ENCODE data around the gene CRACR2A.

CRACR2A gene

DNA sequence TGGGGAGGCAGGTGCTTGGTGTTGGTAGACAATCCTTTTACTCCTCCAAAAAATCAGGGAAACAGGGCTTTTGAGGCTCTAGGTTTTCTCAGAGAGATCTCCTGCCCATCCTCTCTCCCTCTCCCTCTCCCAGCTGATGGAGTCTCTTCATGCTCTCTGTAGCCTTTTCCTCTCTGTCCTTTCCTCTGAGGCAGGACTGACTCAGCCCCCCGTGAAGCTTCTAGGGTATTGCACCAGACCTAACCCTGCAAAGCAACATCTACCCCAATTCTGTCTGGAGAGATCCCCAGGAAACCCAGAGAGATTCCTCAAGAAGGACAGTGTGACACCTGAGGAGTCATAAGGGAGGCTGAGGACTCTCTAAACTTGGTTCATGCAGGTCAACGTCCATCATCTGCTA is 66.4 kb downstream of the CRACR2A start:
- H3K27ac ChIP-seq: no peak overlapping the region
- TF ChIP-seq, protein P1, sequence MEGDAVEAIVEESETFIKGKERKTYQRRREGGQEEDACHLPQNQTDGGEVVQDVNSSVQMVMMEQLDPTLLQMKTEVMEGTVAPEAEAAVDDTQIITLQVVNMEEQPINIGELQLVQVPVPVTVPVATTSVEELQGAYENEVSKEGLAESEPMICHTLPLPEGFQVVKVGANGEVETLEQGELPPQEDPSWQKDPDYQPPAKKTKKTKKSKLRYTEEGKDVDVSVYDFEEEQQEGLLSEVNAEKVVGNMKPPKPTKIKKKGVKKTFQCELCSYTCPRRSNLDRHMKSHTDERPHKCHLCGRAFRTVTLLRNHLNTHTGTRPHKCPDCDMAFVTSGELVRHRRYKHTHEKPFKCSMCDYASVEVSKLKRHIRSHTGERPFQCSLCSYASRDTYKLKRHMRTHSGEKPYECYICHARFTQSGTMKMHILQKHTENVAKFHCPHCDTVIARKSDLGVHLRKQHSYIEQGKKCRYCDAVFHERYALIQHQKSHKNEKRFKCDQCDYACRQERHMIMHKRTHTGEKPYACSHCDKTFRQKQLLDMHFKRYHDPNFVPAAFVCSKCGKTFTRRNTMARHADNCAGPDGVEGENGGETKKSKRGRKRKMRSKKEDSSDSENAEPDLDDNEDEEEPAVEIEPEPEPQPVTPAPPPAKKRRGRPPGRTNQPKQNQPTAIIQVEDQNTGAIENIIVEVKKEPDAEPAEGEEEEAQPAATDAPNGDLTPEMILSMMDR (conservative IDR thresholded peaks at IDR 0.05): no peak

DNA sequence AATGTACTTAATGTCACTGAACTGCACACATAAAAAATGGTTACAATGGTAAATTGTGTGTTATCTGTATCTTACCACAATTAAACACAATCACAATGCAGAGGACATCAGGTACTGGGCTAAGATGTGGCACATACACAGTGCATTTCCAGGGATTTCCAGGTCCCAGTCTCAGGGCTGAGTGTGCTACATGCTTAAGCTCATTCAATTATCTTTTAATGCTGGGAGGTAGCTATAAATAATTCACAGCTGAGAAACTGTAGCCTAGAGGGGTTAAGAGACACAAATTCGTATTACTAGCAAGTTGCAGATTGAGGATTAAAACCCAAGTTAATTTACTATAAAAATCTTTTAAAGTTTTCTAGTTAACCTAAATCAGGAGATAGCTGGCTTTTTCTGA is 67.1 kb downstream of the CRACR2A start:
- no peak overlapping the region for H3K27ac ChIP-seq
- TF ChIP-seq, protein P1 (conservative IDR thresholded peaks at IDR 0.05): no peak

DNA sequence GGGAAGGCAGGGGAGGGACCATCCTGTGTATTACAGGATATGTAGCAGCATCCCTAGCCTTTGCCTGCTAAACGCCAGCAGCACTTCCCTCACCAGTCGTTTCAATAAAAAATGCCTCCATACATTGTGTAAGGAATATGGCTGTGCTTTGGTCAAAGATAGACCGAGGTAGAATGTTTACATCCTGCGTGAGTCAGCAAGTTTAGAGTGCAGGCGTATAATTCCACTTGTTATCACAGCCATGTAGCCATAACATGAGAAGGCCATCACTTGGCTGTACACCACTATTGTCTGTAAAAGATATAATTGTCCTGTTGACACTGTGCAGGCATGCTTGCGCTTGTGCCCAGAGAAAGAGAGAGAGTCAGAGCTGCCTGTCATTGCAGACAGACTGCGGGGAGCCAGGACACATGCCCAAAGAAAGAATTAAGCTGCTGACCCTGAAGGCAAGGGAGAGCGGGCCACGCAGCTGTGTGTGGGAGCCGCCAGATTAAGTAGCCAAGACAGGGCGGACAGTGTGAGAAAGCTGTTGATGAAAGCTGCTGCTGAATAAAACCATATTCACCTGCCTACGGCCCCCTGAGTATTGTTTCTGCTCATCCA is 68.4 kb downstream of the CRACR2A start:
- TF ChIP-seq, protein P1 (conservative IDR thresholded peaks at IDR 0.05): no peak
- H3K27ac ChIP-seq: no peak overlapping the region

DNA sequence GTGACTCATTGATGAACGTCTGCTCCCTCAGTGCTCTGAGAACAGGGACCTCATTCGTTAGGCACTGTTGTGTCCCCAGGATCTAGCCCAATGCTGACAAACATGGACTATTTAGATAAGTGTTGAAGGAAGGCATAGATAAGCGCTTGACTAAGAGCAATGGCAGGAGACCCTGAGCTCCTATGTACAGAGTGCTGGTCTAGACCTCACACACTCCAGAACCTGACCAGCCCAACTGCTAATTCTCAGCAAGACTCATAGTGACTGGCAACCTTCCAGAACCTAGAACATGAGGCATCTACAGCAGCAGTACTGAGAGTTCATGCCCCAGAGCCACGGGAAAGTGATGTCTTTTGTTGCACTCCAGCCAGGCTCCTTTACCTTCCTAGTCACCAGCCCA is 69.2 kb downstream of the CRACR2A start:
- TF ChIP-seq, protein P1 (conservative IDR thresholded peaks at IDR 0.05): no peak
- H3K27ac ChIP-seq: no peak overlapping the region

DNA sequence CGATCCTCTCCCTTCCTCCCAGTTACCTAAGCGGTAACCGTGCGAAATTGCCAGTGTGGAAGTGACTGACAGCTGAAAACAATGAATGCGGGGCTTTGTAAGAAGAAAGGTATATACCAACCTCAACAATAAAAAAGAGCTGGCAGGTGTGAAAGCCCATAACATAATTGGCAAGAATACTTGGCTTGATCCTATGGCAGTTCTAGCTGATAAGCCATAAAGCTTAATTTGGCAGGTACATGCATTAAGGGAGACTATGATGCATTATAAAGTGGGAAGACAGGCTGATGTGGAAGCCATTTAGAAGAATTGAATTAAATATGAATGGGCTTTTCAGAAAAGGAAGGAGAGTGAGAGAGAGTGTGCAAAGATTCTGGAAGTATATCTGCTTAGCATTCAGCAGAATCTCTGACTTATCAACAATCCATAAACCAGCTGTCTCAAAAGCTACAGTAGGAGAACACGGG is 71.3 kb downstream of the CRACR2A start:
- H3K27ac ChIP-seq: peak overlapping the region; percentile 48
- TF ChIP-seq, protein P1 (conservative IDR thresholded peaks at IDR 0.05): peak; percentile 33

DNA sequence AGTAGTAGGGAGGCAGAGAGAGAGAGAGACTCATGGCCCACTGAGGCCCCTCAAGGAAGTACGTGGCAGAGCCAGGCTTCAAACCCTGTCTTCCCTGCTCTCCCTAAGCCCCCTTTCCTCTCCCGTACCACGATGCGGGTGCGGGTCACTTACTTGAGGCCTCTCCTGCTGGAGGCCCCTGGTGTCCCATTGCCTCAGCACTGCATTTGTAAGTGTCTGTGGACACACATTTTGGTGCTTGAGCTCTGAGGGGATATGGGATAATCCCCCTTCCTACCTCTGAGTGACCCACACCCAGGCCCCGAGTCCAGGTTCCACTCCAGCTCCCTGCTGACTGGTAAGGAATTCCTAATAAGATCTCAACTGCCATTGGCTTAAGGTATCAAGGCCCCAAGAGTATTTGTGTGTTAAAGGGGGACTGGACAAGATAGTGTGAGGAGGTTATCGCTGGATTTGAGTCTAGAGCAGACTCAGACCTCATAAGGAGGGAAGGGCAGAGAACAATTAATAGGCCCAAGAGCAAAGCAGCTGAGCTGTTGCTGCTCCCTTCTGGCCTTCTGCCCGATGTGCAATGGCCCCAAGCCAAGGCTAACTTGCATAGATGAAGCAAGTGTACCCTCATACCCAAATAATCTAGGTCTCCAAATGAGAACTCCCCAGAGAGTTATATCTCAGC is 71.9 kb downstream of the CRACR2A start:
- H3K27ac ChIP-seq: peak overlapping the region; percentile 48
- TF ChIP-seq, protein P1 (conservative IDR thresholded peaks at IDR 0.05): peak; percentile 71

DNA sequence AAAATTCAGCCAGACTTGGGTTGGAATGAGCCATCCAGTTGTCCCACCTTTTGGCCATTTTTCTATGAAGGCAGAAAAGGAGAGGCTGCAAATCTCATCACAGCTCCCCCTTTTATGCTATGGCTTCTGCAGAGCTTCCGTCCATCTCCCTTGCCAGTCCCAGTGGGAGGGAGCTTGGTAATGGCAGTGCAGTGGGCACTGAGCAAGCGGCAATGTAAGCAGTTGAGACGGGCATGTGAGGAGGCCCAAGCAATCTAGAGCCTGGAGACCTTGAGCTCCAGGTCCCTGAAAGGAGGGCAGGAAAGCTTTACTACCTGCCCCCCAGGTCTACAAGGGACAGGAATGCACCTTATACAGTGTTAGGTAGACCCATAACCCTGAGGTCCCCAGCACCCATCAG is 73.1 kb downstream of the CRACR2A start:
- TF ChIP-seq, protein P1 (conservative IDR thresholded peaks at IDR 0.05): no peak
- no peak overlapping the region for H3K27ac ChIP-seq
